Astrocyte of the cerebellum (primary cell): ENCODE measurements around the gene STK16.

ENCODE experiments used
- DNase-seq: peaks from one replicate; pipeline ENCODE4 v3.0.0-alpha.2; 2011; ENCODE audit warnings: low read depth
- H3K4me3 ChIP-seq: 2 replicates; pipeline ENCODE4 v1.5.1; 2011; ENCODE audit warnings: mild to moderate bottlenecking, low read depth, low read length, moderate library complexity
- CTCF ChIP-seq: IDR thresholded peaks from 2 replicates; pipeline ENCODE4 v1.5.1; 2012; ENCODE audit warnings: low read length, low read depth, moderate library complexity, mild to moderate bottlenecking; ENCODE audit errors: missing control alignments
- in situ Hi-C: cut with HindIII; loops from 2 replicates; pipeline ENCODE4 v1.10.0; 2017; ENCODE audit warnings: low sequenced_read_pairs

The STK16 gene

GRCh38 chr2:219298759-219299371 is 53.6 kb downstream of the STK16 start:
- DNase-seq, result peak; percentile 42
- peak; percentile 98 for TF ChIP-seq CTCF
- H3K4me3 ChIP-seq, result no peak overlapping the region
- in situ Hi-C loops, result no loop called here

GRCh38 chr2:219299372-219299760 is 54.1 kb downstream of the STK16 start:
- no peak for DNase-seq
- in situ Hi-C loops, result no loop called here
- no peak overlapping the region for H3K4me3 ChIP-seq
- TF ChIP-seq CTCF, result no peak
